HL-60 (cell line): ENCODE results near the gene ATP5PB.

Experiments
- DNase-seq, 2 experiments: peaks; one replicate each; pipeline ENCODE4 v3.0.0-alpha.2; 2010 to 2020; ENCODE audit warnings: low read depth in 1 of 2, low spot score in 1 of 2
- H3K27ac ChIP-seq: fragments of 250-450 bp; sonication (Bioruptor Pico); replicated peaks from 2 replicates; pipeline ENCODE4 v1.5.1; 2020; ENCODE audit warnings: mild to moderate bottlenecking, moderate library complexity
- H3K27me3 ChIP-seq: fragments of 250-450 bp; sonication (Bioruptor Pico); 2 replicates; pipeline ENCODE4 v1.5.1; 2021; ENCODE audit warnings: mild to moderate bottlenecking, moderate library complexity; ENCODE audit not compliant: insufficient read depth, poor library complexity, severe bottlenecking
- H3K4me3 ChIP-seq: replicated peaks from 2 replicates; pipeline ENCODE4 v1.5.1; 2011; ENCODE audit warnings: mild to moderate bottlenecking, control low read depth, low read length; ENCODE audit not compliant: insufficient read depth
- GABPA ChIP-seq: IDR thresholded peaks from 2 replicates; pipeline ENCODE4 v1.6.1; 2012; ENCODE audit warnings: low read depth
- POLR2AphosphoS5 ChIP-seq: IDR thresholded peaks from 2 replicates; pipeline ENCODE4 v1.6.1; 2012; ENCODE audit warnings: low read depth
- SPI1 ChIP-seq: IDR thresholded peaks from 2 replicates; pipeline ENCODE4 v1.6.1; 2012; ENCODE audit warnings: low read depth, mild to moderate bottlenecking, borderline replicate concordance
- TF ChIP-seq, protein P1 (sequence below): IDR thresholded peaks from 2 replicates; pipeline ENCODE4 v1.6.1; 2012; ENCODE audit warnings: low read depth; ENCODE audit not compliant: insufficient replicate concordance
- TF ChIP-seq, protein P2 (sequence below): IDR thresholded peaks from one replicate; pipeline ENCODE4 v1.5.1; 2011; ENCODE audit warnings: low read length, control low read depth, inconsistent platforms; ENCODE audit not compliant: insufficient read depth

Gene ATP5PB

DNA sequence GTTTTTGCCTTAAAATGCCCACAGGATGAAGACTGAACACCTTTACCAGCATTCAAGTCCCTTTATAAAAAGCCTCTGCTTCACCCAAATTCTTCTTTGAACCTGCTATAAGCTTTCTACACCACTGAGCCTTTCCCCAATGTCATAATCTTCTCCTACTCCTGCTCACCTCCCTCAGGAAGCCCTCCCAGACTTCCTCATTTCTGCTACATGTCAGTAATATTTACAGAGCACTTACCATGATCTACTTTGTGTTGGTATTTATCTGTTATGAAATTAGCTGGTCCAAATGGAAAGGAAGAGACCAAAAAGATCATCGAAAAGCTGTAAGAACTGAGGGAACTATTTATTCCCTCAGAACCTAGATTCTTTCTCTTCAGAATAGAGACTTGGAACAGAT, 30.2 kb upstream of the ATP5PB start:
- Histone ChIP-seq H3K27me3 (no peaks in the 10 kb centered on the region), H3K4me3 (no peak overlapping the region), H3K27ac (no peak overlapping the region)
- TF ChIP-seq SPI1 = peak; percentile 51; the same call in 1 of the 2 replicates
- no peak for TF ChIP-seq GABPA
- TF ChIP-seq, protein P1, sequence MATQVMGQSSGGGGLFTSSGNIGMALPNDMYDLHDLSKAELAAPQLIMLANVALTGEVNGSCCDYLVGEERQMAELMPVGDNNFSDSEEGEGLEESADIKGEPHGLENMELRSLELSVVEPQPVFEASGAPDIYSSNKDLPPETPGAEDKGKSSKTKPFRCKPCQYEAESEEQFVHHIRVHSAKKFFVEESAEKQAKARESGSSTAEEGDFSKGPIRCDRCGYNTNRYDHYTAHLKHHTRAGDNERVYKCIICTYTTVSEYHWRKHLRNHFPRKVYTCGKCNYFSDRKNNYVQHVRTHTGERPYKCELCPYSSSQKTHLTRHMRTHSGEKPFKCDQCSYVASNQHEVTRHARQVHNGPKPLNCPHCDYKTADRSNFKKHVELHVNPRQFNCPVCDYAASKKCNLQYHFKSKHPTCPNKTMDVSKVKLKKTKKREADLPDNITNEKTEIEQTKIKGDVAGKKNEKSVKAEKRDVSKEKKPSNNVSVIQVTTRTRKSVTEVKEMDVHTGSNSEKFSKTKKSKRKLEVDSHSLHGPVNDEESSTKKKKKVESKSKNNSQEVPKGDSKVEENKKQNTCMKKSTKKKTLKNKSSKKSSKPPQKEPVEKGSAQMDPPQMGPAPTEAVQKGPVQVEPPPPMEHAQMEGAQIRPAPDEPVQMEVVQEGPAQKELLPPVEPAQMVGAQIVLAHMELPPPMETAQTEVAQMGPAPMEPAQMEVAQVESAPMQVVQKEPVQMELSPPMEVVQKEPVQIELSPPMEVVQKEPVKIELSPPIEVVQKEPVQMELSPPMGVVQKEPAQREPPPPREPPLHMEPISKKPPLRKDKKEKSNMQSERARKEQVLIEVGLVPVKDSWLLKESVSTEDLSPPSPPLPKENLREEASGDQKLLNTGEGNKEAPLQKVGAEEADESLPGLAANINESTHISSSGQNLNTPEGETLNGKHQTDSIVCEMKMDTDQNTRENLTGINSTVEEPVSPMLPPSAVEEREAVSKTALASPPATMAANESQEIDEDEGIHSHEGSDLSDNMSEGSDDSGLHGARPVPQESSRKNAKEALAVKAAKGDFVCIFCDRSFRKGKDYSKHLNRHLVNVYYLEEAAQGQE = no peak
- TF ChIP-seq, protein P2, sequence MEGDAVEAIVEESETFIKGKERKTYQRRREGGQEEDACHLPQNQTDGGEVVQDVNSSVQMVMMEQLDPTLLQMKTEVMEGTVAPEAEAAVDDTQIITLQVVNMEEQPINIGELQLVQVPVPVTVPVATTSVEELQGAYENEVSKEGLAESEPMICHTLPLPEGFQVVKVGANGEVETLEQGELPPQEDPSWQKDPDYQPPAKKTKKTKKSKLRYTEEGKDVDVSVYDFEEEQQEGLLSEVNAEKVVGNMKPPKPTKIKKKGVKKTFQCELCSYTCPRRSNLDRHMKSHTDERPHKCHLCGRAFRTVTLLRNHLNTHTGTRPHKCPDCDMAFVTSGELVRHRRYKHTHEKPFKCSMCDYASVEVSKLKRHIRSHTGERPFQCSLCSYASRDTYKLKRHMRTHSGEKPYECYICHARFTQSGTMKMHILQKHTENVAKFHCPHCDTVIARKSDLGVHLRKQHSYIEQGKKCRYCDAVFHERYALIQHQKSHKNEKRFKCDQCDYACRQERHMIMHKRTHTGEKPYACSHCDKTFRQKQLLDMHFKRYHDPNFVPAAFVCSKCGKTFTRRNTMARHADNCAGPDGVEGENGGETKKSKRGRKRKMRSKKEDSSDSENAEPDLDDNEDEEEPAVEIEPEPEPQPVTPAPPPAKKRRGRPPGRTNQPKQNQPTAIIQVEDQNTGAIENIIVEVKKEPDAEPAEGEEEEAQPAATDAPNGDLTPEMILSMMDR = no peak
- TF ChIP-seq POLR2AphosphoS5 = no peak
- no peak for DNase-seq

DNA sequence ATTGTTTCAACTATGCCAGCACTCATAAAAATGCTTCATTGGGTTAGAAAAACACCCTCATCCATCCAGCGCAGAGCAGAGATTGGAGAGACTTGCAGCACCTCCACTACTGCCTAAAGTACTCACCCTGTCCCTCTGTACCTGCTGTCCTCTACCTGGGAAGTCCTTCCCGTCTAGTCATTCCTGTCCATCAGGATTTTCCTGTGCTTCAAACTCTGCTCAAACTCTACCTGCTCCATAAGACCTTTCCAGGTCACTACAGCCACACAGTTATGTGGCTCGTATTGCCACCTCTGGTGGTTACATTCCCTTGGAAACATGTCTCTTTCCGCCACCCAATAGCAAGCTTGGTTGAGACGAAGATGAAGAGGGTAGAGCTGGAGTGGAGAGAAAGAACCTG, 28.9 kb upstream of the ATP5PB start:
- Histone ChIP-seq H3K27ac (no peak overlapping the region), H3K4me3 (no peak overlapping the region), H3K27me3 (no peaks in the 10 kb centered on the region)
- DNase-seq = no peak
- no peak for TF ChIP-seq SPI1
- TF ChIP-seq GABPA = no peak
- TF ChIP-seq, protein P1 = no peak
- TF ChIP-seq, protein P2 = no peak
- no peak for TF ChIP-seq POLR2AphosphoS5

DNA sequence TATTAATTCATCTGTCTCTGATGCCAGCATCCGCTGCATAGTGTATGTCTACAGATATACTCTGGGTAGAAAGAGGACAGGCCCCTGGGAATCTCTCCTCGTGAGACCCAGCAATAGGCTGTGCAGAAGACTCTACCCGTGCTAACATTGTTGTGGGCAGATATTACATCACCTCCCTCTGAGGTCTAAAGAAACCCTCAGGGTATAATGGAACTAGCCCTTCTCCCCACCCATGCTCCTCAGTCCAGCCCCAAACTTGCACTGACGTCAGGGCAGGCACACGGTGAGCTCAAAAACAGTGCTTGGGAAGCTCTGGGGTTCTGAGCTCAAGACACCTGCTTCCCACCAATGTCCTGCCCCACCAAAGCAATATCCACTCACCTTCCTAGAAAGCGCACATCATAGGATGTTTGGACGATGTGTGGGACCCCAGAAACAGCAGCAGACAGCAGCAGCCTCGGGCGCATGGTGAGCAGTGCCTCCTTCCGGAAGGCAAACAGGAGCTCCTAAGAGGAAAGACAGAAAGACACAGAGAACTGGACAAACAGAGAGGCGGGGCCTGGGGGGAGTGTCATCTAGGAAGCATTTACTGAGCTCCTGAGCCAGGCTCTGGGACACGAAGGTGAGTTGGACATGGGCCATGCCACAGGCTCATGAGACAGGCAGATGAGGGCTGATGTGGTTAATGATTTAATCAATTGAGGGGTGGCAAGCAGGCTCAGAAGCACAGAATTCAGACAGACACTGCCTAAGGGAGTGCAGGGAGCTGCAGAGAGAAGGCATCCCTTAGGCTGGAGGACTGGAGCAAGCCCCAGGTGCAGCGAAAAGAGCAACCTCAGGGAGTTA, 26.5 kb upstream of the ATP5PB start:
- TF ChIP-seq, protein P2 = no peak
- TF ChIP-seq, protein P1 = no peak
- TF ChIP-seq GABPA (no peak), SPI1 (no peak), POLR2AphosphoS5 (no peak)
- peak; percentile 29 to 39 for DNase-seq
- no peak overlapping the region for H3K27ac ChIP-seq
- no peak overlapping the region for H3K4me3 ChIP-seq
- no peaks in the 10 kb centered on the region for H3K27me3 ChIP-seq
